Activated CD8-positive, alpha-beta memory T cell treated with anti-CD3 and anti-CD28 coated beads for 1 hour (primary cell): ENCODE data around the gene MAP3K7.
"Not testable (repeated sequence)": the region's sequence is repeated elsewhere in the genome, so short reads cannot be mapped to it uniquely, and the experiment has no call there.

Source experiments
- DNase-seq, 2 donors: peaks; one replicate each; pipeline ENCODE4 v3.0.0-alpha.2; 2020; ENCODE audit warnings: low read depth in 1 of 2; ENCODE audit errors: extremely low read depth in 1 of 2

Gene MAP3K7

DNA sequence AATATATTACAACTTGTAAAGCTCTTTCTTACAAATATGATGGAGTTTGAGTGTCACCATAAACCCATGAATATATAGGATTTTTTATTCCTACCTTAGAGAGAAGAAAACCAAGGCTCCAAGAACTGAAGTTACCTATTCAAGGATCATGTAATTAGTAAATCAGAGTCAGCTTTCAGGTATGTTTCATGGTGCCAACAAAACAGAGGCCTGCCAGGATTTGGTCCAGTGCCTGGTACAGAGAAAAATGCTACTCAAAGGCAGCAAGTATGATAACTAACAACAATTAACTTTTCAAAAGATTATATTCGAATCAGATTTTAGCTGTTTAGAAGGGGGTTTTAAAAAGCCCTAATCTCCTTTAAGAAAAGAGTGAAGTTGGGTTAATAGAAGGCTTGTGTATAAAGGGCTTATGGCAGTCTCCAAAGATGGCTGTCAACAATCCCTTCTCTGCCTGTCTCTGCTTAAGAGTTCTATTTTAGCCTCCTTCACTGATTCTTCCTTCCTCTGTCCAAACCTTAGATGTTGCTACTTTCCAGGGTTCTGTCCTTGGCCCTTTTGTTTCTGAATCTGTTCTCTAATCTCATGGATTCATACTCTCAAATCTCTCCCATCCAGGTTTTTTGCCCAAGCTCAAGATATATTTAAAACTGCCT lies 7.8 kb downstream of the MAP3K7 start:
- DNase-seq: no peak

DNA sequence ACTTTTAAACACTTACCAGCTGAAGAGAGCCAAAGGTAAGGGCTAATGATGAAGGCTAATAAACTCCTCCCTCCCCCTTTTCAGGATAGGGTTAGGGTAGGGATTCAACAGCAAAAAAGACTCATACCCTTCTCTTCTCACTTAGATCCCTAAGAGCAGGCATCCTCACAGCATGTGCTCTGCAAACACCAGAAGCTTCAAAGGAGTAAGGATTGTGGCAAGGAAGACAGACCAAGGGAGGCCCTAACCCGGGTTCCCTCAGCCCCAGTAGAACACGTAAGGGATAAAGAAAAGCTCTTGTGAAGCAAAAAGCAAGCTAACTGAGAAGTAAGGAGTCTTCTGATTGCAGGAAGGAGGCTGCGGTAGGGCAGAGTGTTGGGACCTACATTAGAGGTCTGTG lies 11.6 kb downstream of the MAP3K7 start:
- no peak for DNase-seq

DNA sequence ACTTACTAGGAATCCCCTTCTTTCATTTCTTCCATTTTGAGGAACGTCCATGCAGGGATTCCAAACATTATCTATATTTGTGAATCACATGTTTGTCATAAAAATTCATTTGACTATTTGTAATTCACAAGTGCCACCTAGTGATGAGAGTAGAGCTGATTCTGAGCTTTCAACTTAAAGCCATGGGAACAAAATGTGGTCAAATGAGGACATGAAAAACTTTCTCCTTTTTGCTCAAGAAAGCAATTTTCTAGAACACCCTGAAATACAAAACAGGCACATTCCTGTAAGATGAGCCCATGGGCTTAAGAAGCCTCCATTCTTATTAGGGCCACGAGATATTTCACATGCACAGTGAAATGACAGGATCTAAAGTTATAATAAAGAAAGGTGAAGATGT lies 12.3 kb downstream of the MAP3K7 start:
- DNase-seq: no peak

DNA sequence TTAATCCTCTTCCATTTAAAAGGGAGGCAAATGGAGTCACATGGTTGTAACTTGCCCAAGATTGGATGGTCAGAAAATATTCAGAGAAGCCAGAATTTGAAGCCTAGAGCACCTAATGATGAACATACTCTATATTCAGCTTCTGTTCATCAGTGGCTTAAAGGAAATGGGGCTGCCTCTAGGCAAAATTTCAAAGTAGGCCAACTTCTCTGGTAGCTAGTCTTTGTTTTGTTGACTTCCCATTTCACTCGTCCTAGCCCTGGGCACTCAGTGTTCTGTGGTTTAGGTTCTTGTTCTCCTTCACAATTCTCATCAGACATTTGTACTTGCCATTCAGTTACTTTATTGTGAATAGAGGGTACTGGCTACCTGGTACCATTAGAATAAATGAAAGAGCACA lies 13.2 kb downstream of the MAP3K7 start:
- DNase-seq: no peak

DNA sequence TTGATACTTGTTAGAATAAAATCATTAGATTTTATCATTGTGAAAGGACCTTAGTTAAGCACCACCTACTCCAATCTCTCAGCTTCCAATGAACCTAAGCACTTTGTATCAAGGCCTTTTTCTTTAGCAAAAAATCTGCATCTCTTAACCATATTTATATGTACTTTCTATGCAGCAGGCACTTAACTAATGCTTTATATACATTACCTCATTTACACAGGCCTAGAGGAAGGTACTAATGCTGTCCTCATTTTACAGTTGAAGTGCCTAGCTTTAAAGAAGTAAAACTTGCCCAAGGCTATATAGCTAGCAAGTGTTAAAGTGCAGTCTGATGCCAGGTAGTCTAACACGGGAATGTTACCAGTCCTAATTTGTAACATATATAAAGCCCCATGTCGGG lies 14.0 kb downstream of the MAP3K7 start:
- DNase-seq: no peak

DNA sequence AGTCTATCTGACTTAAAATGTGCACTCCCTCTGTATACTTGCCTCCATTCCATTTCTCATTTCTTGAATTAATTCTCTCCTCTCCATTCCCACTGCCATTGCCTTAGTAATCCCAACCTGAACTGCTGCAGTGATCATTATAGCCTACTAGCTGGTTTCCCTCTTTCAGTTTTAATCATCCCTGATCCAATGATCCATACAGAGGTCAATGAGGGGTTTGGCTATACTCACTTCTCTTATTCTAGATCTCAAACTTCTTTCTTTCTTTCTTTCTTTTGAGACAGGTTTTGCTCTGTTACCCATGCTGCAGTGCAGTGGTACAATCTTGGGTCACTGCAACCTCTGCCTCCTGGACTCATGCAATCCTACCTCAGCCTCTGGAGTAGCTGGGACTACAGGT lies 17.6 kb downstream of the MAP3K7 start:
- no peak for DNase-seq

DNA sequence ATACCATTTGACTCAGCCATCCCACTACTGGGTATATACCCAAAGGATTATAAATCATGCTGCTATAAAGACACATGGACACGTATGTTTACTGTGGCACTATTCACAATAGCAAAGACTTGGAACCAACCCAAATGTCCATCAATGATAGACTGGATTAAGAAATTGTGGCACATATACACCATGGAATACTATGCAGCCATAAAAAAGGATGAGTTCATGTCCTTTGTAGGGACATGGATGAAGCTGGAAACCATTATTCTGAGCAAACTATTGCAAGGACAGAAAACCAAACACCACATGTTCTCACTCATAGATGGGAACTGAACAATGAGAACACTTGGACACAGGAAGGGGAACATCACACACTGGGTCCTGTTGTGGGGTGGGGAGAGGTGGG lies 19.2 kb downstream of the MAP3K7 start:
- DNase-seq: not testable (repeated sequence)

DNA sequence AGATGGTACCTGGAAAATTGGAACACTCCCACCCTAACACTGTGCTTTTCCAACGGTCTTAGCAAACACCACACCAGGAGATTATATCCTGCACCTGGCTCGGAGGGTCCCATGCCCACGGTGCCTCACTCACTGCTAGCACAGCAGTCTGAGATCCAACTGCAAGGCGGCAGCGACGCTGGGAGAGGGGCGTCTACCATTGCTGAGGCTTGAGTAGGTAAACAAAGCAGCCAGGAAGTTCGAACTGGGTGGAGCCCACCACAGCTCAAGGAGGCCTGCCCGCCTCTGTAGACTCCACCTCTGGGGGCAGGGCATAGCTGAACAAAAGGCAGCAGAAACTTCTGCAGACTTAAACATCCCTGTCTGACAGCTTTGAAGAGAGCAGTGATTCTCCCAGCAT lies 24.5 kb downstream of the MAP3K7 start:
- not testable (repeated sequence) for DNase-seq

DNA sequence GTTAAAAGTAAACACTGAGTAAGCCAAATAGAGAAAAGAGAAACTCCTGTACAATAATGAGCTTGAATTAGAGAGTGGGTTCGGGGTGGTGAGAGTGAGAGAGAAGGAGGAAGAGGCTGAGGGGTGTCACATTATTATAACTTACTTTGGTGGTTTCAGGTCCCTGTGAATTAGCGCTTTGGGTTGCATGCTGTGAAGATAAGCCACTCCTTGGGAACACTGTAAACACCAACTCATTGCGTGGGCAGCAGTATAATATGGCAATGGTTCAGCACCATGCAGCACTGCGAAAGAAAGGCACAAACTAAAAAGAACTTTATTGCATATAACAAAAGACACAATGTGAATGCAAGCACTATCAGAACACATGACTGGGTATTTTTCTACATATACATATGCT lies 26.9 kb downstream of the MAP3K7 start:
- no peak for DNase-seq

DNA sequence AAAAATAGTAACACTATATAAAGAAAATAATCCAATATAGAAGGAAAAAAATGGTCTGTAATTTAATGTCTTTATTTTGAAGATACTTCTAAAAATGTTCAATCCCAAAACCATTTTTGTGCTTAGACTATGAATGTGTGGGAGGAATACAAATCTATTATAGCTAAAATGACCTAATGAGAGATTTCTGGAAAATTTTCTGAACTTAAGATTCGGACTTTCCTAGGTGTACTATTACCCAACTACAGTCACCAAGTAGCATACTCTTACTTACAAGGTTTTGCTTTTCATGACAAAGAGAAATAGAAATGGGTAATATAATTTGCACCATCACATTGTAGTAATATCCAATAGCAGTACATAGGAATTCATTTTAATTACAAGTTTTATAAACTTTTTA lies 29.9 kb downstream of the MAP3K7 start:
- DNase-seq: no peak

DNA sequence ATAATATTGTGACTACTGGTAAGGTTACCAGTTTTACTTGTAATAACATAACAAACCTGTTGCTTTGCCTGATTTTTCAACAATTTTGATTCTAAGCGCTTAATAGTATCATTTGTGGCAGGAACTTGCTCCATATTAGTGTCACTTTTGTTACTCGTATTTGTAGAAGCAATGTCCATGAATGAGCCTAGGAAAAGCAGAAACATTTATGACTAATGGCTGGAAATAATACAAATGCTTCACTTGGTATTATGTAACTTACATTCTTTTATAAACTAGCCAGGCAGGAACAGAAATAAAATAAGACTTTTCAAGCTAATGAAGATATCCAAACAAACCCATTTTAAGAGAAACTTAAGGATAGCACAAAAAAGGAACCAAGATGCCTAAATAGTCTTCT lies 38.9 kb downstream of the MAP3K7 start:
- no peak for DNase-seq

DNA sequence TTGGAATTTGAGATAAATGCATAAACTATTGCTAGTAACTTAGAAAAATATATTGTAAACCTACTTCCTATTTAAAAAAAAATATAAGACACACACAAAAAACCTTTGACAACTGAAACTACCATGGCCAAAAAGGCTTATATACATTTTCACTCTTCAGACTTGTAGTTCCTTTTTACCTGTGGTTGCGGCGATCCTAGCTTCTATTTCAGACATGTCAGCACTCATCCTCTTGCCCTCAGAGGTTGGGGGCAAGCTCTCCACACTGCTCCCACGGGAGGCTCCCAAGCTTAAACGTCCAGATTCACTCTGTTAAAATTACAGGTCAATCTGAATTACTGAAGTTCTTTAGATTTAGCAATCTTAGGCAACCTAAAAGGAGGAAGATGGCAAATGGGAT lies 39.8 kb downstream of the MAP3K7 start:
- no peak for DNase-seq

DNA sequence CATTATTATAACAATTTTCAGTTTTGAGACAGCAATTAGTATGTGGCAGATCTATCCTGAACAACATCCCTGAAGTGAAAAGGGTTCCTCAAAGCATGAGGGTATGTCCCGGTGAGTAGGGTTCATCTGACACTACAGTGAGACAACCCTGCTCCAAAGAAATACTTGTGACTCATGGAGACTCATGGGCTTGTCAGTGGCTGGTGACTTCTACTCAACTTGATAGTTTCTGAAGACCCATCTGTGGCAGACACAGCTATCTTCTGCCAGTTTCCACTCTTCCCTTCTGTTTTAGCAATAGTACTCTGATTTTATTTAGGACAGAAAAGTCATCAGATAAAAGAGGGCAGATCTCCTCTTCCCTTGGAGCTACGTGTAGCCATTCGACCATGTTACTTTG lies 41.4 kb downstream of the MAP3K7 start:
- no peak for DNase-seq

DNA sequence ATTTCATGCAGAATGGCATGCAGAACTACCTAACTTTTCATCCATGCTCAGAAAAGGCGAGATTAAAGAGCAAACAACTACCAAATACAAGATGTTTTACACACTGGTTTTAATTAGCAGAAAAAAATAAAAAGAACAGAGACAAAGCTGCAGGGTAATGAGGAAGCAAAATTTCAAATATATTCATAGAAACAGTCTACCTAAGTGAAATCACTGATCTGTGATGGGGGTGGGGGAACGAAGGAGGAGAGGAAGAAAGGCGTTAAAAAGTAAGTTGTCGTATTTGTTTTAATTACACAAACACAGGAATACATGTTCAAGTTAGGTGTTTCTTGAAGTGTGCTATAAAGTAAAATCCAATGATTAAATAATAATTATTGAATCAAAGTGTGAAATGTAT lies 42.1 kb downstream of the MAP3K7 start:
- DNase-seq: no peak

DNA sequence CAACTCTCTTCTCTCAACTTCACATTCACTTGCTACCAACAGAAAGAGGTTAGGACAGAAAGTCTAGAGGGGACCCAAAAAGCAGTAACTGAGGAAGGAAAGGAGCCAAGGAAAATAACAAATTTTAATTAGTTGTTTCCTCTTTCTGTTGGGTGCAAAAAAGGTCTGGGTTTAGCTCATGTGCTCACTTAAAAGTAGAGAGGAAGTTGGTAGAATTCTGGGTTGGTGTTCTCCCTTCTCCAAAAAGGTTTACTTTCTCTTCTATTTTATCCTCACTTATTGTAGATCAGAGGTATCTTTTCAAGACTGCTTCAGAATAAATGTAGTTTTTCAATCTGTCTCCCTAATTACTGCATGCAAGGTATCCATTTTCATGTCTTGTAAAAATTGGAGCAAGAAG lies 42.8 kb downstream of the MAP3K7 start:
- DNase-seq: no peak

DNA sequence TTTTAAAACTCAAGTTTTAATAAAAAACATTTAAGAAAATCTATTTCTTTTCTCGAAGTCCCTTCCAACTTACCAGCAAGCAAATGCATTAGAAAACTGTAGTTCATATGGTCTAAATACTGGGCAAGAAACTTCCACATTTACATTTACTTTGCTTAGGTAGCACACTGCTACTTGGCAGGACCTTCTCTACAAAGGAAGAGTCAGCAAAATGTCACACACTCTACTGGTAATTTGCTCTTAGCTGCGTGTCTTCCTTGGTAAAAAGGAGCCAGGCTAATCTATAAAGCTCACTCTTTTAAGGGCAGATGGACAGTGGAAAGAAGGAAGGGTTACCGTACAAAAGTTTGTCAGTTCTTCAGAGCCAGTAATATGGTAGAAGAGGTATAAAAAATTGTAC lies 45.7 kb downstream of the MAP3K7 start:
- no peak for DNase-seq

DNA sequence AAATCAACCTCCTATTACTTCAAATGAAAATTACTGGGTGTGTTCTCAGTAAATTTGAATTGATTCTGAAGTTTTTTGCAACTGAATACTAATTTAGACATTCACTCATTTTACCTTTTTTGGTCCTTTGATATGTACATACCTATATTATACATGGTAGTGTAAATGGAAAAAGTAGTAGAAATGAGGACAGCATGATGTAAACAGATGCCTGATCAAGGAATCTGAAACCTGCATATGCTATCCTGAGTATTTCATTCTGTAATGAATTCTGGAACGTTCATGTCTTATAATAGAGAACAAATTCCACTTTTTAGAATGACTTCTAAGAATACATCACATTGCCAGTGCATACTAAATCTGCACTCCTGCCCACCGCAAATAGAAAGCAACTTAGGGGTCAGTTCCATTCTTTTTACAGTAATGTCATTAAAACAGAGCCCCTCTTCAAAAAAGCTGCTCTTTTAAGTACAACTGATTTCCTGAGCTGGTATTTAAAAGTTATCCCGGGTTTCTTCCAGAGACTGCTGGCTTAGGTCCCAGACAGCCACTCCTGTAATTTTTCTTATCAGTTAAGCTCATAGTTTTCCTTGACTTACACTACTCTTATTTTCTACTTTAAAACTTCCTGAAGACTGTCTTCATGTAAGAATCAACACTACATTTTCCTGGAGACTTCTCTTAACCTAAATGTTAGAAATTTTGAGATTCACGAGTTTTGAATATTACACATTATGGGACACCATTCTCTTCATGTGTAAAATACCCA lies 48.4 kb downstream of the MAP3K7 start:
- DNase-seq: no peak

DNA sequence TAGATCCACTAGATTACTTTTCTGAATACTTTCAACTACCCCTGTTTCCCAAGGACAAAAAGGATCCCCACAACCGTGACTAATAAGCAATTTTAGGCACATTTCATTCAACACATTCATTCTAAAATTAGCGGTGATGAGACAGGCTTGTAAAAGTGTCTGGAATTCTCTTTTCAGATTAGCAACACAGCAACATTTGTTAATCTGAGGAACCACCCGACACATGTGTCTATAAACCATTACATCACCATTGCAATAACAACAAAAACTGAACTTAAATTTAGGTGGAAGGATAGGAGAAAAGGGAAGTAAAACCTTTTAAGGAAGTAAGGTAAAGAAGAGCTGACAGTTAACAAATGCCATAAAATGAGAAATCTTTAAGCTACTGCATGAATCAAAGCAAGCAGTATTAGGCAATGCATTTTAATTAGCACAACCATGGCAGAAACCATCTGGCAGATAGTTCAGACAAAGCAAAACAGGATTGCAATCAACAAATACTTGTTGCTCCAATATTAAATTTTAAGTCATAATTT lies 49.1 kb downstream of the MAP3K7 start:
- DNase-seq: no peak

DNA sequence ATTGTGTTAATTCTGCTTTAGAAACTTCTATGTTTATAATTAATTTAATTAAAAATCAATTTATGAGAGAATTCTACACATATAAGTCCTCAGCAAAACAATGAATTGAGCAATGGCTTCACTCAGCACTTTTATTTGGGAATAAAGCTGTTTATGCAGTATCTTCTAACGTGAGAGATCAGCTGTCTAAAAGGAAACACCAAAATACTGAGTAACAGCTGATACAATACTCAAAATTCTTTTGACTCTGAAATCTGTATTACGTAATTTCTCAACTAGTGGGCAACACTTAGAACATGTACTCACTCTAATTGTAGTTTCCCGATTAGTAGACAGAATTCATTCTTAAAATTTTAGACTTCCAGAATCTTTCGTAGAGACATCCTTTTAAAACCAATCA lies 49.8 kb downstream of the MAP3K7 start:
- no peak for DNase-seq

DNA sequence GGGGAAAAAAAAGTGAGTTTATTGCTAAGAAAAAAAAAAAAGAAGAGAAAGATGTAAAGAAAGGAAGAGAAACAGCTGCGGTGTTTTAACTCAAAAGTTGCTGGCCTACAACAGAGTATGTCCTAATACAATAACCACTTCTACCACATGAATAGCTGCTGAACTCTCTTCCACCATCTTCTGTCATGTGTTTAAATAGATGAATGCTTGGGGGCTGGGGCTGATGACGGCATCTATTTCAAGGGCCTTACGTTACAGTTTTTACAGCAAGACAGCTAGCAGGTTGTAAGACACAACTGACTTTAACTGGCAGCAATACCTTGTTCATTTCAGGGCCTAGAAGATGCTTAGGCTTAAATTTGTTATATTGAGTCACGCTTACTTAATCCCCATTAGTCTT lies 50.4 kb downstream of the MAP3K7 start:
- DNase-seq: no peak

DNA sequence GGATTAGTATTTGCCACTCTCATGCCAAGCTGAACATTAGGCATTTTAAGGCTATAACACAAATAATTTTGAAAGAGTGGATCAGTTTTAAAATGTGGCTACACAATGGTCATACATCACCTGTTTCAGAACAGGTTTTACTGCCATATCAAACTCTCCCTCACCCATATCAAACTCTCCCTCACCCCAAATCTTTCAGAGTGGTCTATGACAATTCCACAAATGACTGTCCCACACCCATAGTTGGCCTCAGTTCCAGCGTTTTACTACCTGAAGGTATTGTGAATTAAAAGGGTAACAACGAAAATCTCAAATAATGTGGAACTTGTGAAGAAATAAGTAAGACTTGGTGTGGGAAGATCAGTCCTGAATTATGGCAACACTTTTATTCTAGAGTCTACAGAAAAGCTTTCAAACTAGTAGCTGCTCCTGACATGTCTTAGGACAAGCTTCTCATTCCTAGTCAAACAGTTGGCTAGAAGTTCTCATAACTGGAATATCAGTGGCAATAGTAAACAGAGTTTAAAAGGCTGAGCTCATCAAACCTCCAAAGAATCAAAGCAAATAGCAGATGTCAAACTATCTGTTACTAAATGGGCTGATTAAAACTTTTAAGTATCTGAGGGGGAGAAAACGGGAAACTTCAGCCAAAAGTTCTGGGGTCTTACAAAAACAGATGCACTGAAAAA lies 52.4 kb downstream of the MAP3K7 start:
- no peak for DNase-seq
